CD14-positive monocyte (primary cell): ENCODE data around the gene OCIAD2. TPM values are rescaled to one million over a fixed set of nuclear protein-coding genes. Genes with fewer than 3 reads are reported as not detected.
"Not testable (repeated sequence)": the region's sequence is repeated elsewhere in the genome, so short reads cannot be mapped to it uniquely, and the experiment has no call there.

Experiments
- DNase-seq, 3 donors: peaks; one replicate each; pipeline ENCODE4 v3.0.0-alpha.2; 2011 to 2022
- H2AFZ ChIP-seq: 2 replicates; pipeline ENCODE4 v1.6.0; 2012; ENCODE audit warnings: mild to moderate bottlenecking, low read depth, low read length, inconsistent platforms; ENCODE audit not compliant: insufficient read depth, poor library complexity, severe bottlenecking
- H3K27ac ChIP-seq, 2 donors: 1 replicate in 1 of 2; 2 replicates in 1 of 2; pipeline ENCODE4 v1.5.1; 2012 to 2013; ENCODE audit warnings: low read length in 2 of 2, control low read depth in 1 of 2, inconsistent platforms in 1 of 2, low read depth in 1 of 2, mild to moderate bottlenecking in 1 of 2
- H3K27me3 ChIP-seq, 2 donors: one replicate each; pipeline versions ENCODE4 v1.6.0 to v1.6.1; 2011 to 2013; ENCODE audit warnings: low read length in 2 of 2; ENCODE audit not compliant: control insufficient read depth in 2 of 2, insufficient read depth in 2 of 2
- H3K36me3 ChIP-seq, 2 donors: replicated peaks in 1 of 2; 1 replicate in 1 of 2; 2 replicates in 1 of 2; pipeline versions ENCODE4 v1.5.1 to v1.6.1; 2012 to 2013; ENCODE audit warnings: low read length in 2 of 2, control low read depth in 1 of 2, inconsistent platforms in 1 of 2, mild to moderate bottlenecking in 1 of 2; ENCODE audit not compliant: insufficient read depth in 2 of 2, control insufficient read depth in 1 of 2
- H3K4me1 ChIP-seq, 2 donors: 1 replicate in 1 of 2; 2 replicates in 1 of 2; pipeline versions ENCODE4 v1.5.1 to v1.6.1; 2012 to 2013; ENCODE audit warnings: low read length in 2 of 2, control low read depth in 1 of 2, inconsistent platforms in 1 of 2, mild to moderate bottlenecking in 1 of 2, moderate library complexity in 1 of 2; ENCODE audit not compliant: insufficient read depth in 2 of 2, control insufficient read depth in 1 of 2
- H3K4me2 ChIP-seq: replicated peaks from 2 replicates; pipeline ENCODE3; 2012; ENCODE audit warnings: low read length, moderate library complexity, mild to moderate bottlenecking; ENCODE audit not compliant: poor library complexity, severe bottlenecking; ENCODE audit errors: extremely low read depth
- H3K4me3 ChIP-seq, 3 experiments: fragments of 200-600 bp in 1 of 3; sonication (generic) in 1 of 3; replicated peaks in 1 of 3; 1 replicate in 2 of 3; 2 replicates in 1 of 3; pipeline ENCODE4 v1.5.1; 2011 to 2013; ENCODE audit warnings: low read length in 3 of 3, mild to moderate bottlenecking in 3 of 3, control low read depth in 2 of 3, low read depth in 2 of 3, inconsistent platforms in 1 of 3, moderate library complexity in 1 of 3
- H3K79me2 ChIP-seq: 2 replicates; pipeline ENCODE4 v1.6.0; 2012; ENCODE audit warnings: mild to moderate bottlenecking, control low read depth, inconsistent platforms, low read length, moderate library complexity; ENCODE audit not compliant: insufficient read depth
- H3K9ac ChIP-seq: 2 replicates; pipeline ENCODE4 v1.6.0; 2017; ENCODE audit warnings: low read length, mild to moderate bottlenecking; ENCODE audit not compliant: insufficient read depth, poor library complexity, severe bottlenecking
- H3K9me3 ChIP-seq, 2 donors: replicated peaks in 1 of 2; 1 replicate in 1 of 2; 2 replicates in 1 of 2; pipeline versions ENCODE4 v1.5.1 to v1.6.1; 2012 to 2013; ENCODE audit warnings: low read length in 2 of 2, control low read depth in 1 of 2; ENCODE audit not compliant: control insufficient read depth in 1 of 2, insufficient read depth in 1 of 2
- H4K20me1 ChIP-seq: 2 replicates; pipeline ENCODE4 v1.6.0; 2012; ENCODE audit warnings: mild to moderate bottlenecking, low read length, control low read depth, moderate library complexity; ENCODE audit not compliant: insufficient read depth
- H3K27ac Mint-ChIP-seq, 7 donors: one replicate each; pipeline ENCODE4 v1.8.0; 2020; ENCODE audit warnings: mild to moderate bottlenecking in 7 of 7, mixed read lengths in 7 of 7, moderate library complexity in 6 of 7, inconsistent platforms in 2 of 7
- H3K27me3 Mint-ChIP-seq, 3 donors: one replicate each; pipeline ENCODE4 v1.8.0; 2021 to 2022; ENCODE audit warnings: low read depth in 3 of 3, mild to moderate bottlenecking in 3 of 3, mixed read lengths in 3 of 3, moderate library complexity in 3 of 3, inconsistent platforms in 1 of 3
- H3K36me3 Mint-ChIP-seq, 2 donors: one replicate each; pipeline ENCODE4 v1.8.0; 2020; ENCODE audit warnings: mixed read lengths in 2 of 2, inconsistent platforms in 1 of 2, mild to moderate bottlenecking in 1 of 2
- H3K4me1 Mint-ChIP-seq: one replicate; pipeline ENCODE4 v1.8.0; 2020; ENCODE audit warnings: mild to moderate bottlenecking, mixed read lengths
- H3K4me3 Mint-ChIP-seq, 2 donors: one replicate each; pipeline ENCODE4 v1.8.0; 2020; ENCODE audit warnings: mild to moderate bottlenecking in 2 of 2, mixed read lengths in 2 of 2, moderate library complexity in 1 of 2
- H3K9me3 Mint-ChIP-seq, 7 donors: one replicate each; pipeline ENCODE4 v1.8.0; 2020 to 2022; ENCODE audit warnings: mixed read lengths in 7 of 7, mild to moderate bottlenecking in 6 of 7, moderate library complexity in 6 of 7, inconsistent platforms in 2 of 7
- CTCF ChIP-seq: fragments of 200-600 bp; IDR thresholded peaks from one replicate; pipeline ENCODE4 v1.8.0; 2022; ENCODE audit warnings: antibody characterized with exemption, mild to moderate bottlenecking
- WGBS: methylation state at CpG from one replicate; pipeline ENCODE4 v1.1.5; 2013; ENCODE audit warnings: missing lambda C conversion rate; ENCODE audit not compliant: insufficient coverage; 5-methylcytosine and 5-hydroxymethylcytosine counted together
- intact Hi-C, 2 donors: fragments of 100-400 bp; cut with micrococcal nuclease; formaldehyde crosslinking; loops; one replicate each; pipeline versions ENCODE4 v1.15.0 to v1.15.1; 2023
- polyA plus RNA-seq, 3 donors: library from polyadenylated mRNA; depleted of rRNA in 1 of 3; unstranded in 2 of 3; stranded (reverse) in 1 of 3; fragments of 300-500 nt in 2 of 3; fragments of >200 nt in 1 of 3; fragmentation: Illumina TruSeq in 2 of 3; gene quantifications; 1 replicate in 2 of 3; 2 replicates in 1 of 3; pipeline ENCODE4 v1.2.3, GENCODE V29; 2012 to 2021

OCIAD2 gene
- polyA plus RNA-seq, 3 donors = 2.1 to 3.1 (median 2.9) TPM

DNA sequence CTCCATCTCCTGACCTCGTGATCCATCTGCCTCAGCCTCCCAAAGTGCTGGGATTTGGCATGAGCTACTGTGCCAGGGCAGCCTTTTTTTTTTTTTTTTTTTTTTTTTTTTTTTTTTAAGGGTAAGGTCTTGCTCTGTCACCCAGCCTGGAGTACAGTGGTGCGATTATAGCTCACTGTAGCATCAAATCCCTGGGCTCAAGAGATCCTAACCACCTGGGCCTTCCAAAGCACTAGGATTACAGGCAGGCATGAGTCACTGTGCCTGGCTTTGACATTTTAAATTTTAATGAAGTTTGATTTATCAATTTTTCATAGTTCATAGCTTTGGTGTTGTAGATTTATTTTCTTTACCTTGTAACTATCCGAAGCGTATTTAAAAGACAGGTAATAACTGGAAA lies 17.8 kb upstream of the OCIAD2 start:
- intact Hi-C loops = no loop called here
- no peak for TF ChIP-seq CTCF
- Histone ChIP-seq H4K20me1 (no peaks in the 10 kb centered on the region), H2AFZ (no peak overlapping the region), H3K9ac (no peak overlapping the region), H3K36me3 (no peaks in the 10 kb centered on the region), H3K79me2 (no peaks in the 10 kb centered on the region), H3K27ac (no peak overlapping the region), H3K4me3 (no peak overlapping the region), H3K4me1 (no peaks in the 10 kb centered on the region), H3K27me3 (no peaks in the 10 kb centered on the region), H3K4me2 (no peak overlapping the region), H3K9me3 (peaks cover 0 to 11% of the 10 kb centered on the region in 2 donors)
- Mint-ChIP-seq H3K4me3 (no peak overlapping the region), H3K36me3 (no peaks in the 10 kb centered on the region), H3K9me3 (peaks cover 6 to 22% (median 12%) of the 10 kb centered on the region in 7 donors), H3K27me3 (peaks cover 0 to 5% (median 1%) of the 10 kb centered on the region in 3 donors), H3K4me1 (no peaks in the 10 kb centered on the region), H3K27ac (no peak overlapping the region)
- DNase-seq = no peak
- no CpG with 5 or more reads among the region's 4 CpGs for WGBS

DNA sequence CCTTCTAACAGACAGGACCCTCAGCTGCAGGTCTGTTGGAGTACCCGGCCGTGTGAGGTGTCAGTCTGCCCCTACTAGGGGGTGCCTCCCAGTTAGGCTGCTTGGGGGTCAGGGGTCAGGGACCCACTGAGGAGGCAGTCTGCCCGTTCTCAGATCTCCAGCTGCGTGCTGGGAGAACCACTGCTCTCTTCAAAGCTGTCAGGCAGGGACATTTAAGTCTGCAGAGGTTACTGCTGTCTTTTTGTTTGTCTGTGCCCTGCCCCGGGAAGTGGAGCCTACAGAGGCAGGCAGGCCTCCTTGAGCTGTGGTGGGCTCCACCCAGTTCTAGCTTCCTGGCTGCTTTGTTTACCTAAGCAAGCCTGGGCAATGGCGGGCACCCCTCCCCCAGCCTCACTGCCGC lies 16.5 kb upstream of the OCIAD2 start:
- H3K36me3 ChIP-seq, H3K9me3 ChIP-seq, H2AFZ ChIP-seq, H3K9ac ChIP-seq, H3K27me3 Mint-ChIP-seq, intact Hi-C loops, H3K27ac ChIP-seq, H3K79me2 ChIP-seq, H3K36me3 Mint-ChIP-seq, H3K4me1 ChIP-seq, H3K27ac Mint-ChIP-seq, H3K4me3 Mint-ChIP-seq, H3K27me3 ChIP-seq, H3K4me3 ChIP-seq, DNase-seq, H3K4me2 ChIP-seq, H3K4me1 Mint-ChIP-seq, H4K20me1 ChIP-seq: not testable (repeated sequence)
- WGBS = 90% methylated on average over 2 of the region's 7 CpGs
- peaks cover 4 to 18% (median 10%) of the 10 kb centered on the region in 7 donors for H3K9me3 Mint-ChIP-seq
